BE2C (cell line): ENCODE measurements around the gene CD5L.

ENCODE experiments used
- DNase-seq: peaks from one replicate; pipeline ENCODE4 v3.0.0-alpha.2; 2020
- H3K27me3 ChIP-seq: fragments of 250-450 bp; sonication (Bioruptor Pico); 2 replicates; pipeline ENCODE4 v1.5.1; 2020; ENCODE audit warnings: mild to moderate bottlenecking
- H3K36me3 ChIP-seq: fragments of 250-450 bp; sonication (Bioruptor Pico); 2 replicates; pipeline ENCODE4 v1.5.1; 2020; ENCODE audit warnings: mild to moderate bottlenecking
- H3K4me1 ChIP-seq: fragments of 250-450 bp; sonication (Bioruptor Pico); 2 replicates; pipeline ENCODE4 v1.5.1; 2020
- H3K4me3 ChIP-seq: 2 replicates; pipeline ENCODE4 v1.5.1; 2011; ENCODE audit warnings: low read depth, low read length
- H3K9me3 ChIP-seq: fragments of 250-450 bp; sonication (Bioruptor Pico); 2 replicates; pipeline ENCODE4 v1.5.1; 2020
- CTCF ChIP-seq: IDR thresholded peaks from 2 replicates; pipeline ENCODE4 v1.5.1; 2012; ENCODE audit warnings: mild to moderate bottlenecking, low read depth, low read length

Gene CD5L

DNA sequence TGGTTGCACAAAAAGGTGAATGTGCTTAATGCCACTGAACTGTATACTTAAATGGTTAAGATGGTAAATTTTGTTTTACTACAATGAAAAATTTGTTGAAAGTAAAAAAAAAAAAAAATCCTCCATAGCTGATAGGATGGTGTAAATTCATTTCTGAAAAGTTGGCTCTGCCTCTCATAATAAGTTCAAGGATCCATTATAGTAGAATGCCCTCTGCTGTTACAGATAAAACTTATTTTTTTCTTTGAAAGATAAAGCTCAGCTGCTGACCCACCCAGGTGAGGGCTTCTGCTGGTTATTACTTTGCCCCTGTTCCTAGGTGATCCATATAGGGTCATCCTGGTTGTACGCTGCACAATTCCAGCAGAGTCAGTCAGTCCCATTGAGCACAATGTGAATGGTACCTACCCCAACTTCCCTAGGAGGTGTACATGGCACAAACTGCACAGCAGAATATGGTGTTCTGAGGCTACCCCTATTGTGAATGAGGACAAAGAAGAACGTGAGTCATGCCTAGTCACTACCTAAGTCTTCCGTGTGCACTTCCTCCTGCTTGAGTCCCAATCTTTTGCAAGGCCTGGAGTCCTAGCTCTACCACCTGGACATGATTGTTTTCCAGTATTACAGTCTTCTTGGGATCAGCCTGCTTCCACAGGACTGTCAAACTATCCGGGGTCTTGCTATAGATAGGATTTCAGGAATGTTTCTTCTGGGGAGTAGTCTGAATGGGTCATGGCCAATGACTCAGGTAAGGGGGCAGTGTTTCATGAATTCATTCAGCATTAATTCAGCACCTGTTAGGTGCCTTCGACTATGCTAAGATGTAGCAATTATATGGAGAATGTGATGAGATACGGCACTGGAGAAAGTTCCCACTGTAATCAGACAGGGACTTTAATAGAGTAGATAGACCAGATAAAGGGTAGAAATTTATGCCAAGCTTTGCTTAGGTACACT is 20.8 kb upstream of the CD5L start:
- H3K4me3 ChIP-seq, result no peak overlapping the region
- DNase-seq, result no peak
- no peaks in the 10 kb centered on the region for H3K36me3 ChIP-seq
- no peak for TF ChIP-seq CTCF
- no peaks in the 10 kb centered on the region for H3K27me3 ChIP-seq
- H3K9me3 ChIP-seq, result no peaks in the 10 kb centered on the region
- no peaks in the 10 kb centered on the region for H3K4me1 ChIP-seq

- no peaks in the 10 kb centered on the region for H3K27me3 ChIP-seq
- no peak for DNase-seq
- H3K4me3 ChIP-seq, result no peak overlapping the region
- no peaks in the 10 kb centered on the region for H3K4me1 ChIP-seq
- TF ChIP-seq CTCF, result no peak
- H3K9me3 ChIP-seq, result no peaks in the 10 kb centered on the region
- no peaks in the 10 kb centered on the region for H3K36me3 ChIP-seq
Measured at GRCh38 chr1:157856538-157856937, 14.9 kb upstream of the CD5L start.

- TF ChIP-seq CTCF, result no peak
- DNase-seq, result no peak
- Histone ChIP-seq H3K27me3 (no peaks in the 10 kb centered on the region), H3K36me3 (no peaks in the 10 kb centered on the region), H3K4me3 (no peak overlapping the region), H3K9me3 (no peaks in the 10 kb centered on the region), H3K4me1 (no peaks in the 10 kb centered on the region)
Measured at GRCh38 chr1:157852476-157852875, 10.9 kb upstream of the CD5L start.

DNA sequence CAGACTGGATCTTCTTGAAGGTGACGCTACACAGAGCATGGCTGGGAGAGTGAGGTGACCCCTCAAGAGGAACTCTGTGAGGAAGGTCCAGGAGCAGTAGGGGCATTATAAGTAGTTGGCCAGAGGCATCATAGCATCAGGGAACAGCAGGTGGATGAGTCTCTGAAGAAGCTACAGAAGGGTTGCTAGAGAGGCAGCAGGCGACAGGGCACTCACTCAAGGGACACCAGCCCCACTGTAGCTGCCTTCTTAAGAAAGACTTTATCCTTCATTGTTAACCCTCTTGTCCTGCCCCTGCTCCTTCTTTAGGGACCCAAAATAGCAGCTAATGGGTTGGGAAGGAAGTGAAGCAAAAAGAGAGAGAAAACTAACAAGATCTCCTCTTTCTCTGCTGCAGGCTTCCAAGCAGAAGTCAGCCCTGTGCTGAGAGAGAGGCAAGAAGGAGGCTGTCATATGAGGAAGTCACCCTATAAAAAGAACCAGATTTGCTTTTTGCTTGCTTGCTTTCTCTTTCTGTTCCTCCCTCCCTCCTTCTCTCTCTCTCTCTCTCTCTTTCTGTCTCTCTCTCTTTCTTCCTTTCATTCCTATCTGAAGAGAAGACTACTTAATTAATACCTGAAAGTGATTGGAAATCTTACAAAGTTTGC is 7.7 kb upstream of the CD5L start:
- Histone ChIP-seq H3K4me1 (no peaks in the 10 kb centered on the region), H3K27me3 (no peaks in the 10 kb centered on the region), H3K36me3 (no peaks in the 10 kb centered on the region), H3K4me3 (no peak overlapping the region), H3K9me3 (no peaks in the 10 kb centered on the region)
- no peak for DNase-seq
- no peak for TF ChIP-seq CTCF

GRCh38 chr1:157844089-157844830 is 2.7 kb upstream of the CD5L start:
- H3K27me3 ChIP-seq, result no peaks in the 10 kb centered on the region
- no peak overlapping the region for H3K4me3 ChIP-seq
- no peak for TF ChIP-seq CTCF
- no peaks in the 10 kb centered on the region for H3K4me1 ChIP-seq
- no peaks in the 10 kb centered on the region for H3K9me3 ChIP-seq
- no peaks in the 10 kb centered on the region for H3K36me3 ChIP-seq
- no peak for DNase-seq
